DMS153 (cell line): ENCODE data around the gene PLA2G2F.

Experiments
- DNase-seq: peaks from one replicate; lab custom pipeline; 2025; lab: John Stamatoyannopoulos, UW

Gene PLA2G2F

GRCh38 chr1:20168564-20169491 lies 29.7 kb downstream of the PLA2G2F start:
- no peak for DNase-seq

GRCh38 chr1:20169932-20170331 lies 30.8 kb downstream of the PLA2G2F start:
- no peak for DNase-seq

- DNase-seq: no peak
Observed at GRCh38 chr1:20172033-20172590, 33.0 kb downstream of the PLA2G2F start.

DNA sequence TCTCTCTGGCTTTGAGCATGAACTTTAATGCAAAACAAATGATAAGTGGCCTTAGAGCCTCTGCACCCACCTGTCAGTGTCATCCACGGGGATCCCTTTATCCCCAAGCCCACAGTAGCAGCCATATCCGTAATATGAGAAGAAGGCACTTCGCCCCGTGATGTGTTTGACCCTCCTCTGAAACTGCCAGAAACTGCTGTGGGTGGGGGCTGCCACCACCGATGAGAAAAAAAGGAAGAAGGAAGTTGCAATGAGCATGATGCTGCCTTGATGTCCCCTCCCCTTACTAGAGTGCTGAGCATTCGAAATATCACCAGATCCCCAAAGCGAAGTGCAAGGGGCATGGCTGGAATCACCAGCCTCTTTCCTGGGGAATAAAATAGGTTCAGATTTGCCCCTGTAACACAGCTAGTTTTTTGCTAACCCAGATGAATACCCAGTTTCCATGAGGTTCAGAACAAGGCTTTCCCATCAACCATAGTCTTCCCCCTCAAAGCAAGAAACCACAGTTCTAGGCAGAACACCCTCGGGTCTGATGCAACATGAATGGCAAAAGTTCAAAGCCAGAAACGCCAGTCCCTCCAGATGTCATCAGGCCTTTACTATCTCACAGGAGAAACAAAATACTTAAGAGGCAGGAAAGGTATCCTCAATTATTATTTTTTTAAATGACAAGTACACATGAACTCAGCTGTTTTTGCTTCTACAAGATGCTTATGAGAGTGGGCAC lies 36.0 kb downstream of the PLA2G2F start:
- no peak for DNase-seq

GRCh38 chr1:20178634-20179370 lies 39.7 kb downstream of the PLA2G2F start:
- DNase-seq: no peak

DNA sequence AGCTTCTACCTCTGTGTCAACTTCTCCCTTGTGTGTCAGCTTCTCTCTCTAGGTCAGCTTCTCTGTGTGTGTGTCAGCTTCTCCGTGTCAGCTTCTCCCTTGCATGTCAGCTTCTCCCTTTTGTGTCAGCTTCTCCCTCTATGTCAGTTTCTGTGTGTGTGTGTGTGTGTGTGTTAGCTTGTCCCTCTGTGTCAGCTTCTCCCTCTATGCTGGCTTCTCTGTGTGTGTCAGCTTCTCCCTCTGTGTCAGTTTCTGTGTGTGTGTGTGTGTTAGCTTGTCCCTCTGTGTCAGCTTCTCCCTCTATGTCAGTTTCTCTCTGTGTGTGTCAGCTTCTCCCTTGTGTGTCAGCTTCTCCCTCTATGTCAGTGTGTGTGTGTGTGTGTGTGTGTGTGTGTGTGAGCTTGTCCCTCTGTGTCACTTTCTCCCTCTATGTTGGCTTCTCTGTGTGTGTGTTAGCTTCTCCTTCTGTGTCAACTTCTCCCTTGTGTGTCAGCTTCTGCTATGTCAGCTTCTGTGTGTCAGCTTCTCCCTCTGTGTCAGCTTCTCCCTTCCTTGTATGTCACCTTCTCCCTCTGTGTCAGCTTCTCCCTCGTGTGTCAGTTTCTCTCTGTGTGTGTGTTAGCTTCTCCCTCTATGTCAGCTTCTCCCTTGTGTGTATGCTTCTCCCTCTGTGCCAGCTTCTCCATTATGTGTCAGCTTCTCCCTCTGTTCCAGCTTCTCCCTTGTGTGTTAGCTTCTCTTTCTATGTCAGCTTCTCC lies 40.4 kb downstream of the PLA2G2F start:
- no peak for DNase-seq

DNA sequence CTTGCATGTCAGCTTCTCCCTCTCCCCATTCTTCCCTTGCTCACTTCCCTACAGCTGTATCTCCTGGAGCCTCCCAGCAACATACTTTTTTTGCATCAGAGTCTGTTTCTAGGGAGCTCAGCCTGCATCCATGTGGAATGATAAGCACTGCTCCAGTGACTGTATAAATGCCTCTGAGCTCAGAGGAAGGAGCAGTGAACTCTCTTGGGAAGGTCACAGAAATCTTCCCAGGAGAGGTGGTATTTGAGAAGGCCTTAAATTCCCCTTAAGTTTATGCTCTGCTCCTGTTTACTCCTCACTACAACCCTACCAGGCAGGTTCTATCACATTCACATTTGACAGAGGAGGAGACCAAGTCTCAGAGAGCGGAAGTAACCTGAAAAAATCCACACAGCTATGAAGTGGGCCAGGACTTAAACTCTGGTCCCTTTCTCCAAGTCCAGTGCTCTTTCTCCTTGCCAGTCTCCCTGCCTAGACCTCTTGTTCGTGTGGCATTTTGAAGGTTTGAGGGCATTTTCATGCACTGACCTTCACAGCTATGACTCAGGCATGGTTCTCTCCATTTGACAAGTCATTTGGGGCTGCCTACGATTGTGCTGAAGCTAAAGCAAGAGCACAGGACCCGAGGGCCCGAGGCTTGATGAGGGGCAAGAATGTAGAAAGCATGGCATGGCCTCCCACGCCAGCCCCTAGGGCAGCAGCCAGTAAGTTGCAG lies 41.2 kb downstream of the PLA2G2F start:
- no peak for DNase-seq

DNA sequence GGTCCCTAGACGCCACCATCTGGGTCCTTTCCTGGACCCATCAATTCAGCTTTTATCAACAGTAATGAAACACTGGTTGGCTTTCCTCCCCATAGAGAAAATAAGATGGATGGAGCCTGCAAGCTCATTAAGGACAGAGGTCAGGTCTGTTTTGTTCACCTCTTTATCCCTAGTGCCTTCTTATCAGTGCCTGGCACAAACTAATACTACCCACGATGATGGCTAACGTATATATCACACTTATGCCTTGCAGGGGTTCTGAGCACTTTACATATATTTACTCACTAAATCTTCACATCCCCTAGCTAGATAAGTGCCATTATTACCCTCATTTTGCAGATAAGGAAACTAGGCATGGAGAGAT lies 41.7 kb downstream of the PLA2G2F start:
- DNase-seq: no peak

DNA sequence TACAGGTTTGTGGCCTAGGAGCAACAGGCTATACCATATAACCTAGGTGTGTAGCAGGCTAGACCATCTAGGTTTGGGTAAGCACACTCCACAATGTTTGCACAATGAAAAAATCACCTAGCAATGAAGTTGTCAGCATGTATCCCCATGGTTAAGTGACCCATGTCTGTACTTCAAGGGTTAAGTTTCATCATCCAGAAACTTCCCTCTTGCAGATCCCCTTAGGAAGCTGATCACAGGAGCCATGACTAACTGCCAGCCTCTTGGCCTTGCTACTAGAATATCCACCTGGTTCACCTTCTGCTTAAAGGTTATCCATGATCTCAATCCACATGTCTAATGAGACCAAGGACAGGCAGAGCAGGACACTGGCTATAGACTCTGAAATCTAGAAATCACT lies 43.3 kb downstream of the PLA2G2F start:
- DNase-seq: no peak

- DNase-seq: no peak
Observed at GRCh38 chr1:20183035-20183434, 43.9 kb downstream of the PLA2G2F start.

- peak; percentile 65 for DNase-seq
Observed at GRCh38 chr1:20183616-20184271, 44.6 kb downstream of the PLA2G2F start.

GRCh38 chr1:20184481-20184900 lies 45.4 kb downstream of the PLA2G2F start:
- DNase-seq: peak; percentile 13

- DNase-seq: no peak
Observed at GRCh38 chr1:20184997-20185833, 46.1 kb downstream of the PLA2G2F start.

DNA sequence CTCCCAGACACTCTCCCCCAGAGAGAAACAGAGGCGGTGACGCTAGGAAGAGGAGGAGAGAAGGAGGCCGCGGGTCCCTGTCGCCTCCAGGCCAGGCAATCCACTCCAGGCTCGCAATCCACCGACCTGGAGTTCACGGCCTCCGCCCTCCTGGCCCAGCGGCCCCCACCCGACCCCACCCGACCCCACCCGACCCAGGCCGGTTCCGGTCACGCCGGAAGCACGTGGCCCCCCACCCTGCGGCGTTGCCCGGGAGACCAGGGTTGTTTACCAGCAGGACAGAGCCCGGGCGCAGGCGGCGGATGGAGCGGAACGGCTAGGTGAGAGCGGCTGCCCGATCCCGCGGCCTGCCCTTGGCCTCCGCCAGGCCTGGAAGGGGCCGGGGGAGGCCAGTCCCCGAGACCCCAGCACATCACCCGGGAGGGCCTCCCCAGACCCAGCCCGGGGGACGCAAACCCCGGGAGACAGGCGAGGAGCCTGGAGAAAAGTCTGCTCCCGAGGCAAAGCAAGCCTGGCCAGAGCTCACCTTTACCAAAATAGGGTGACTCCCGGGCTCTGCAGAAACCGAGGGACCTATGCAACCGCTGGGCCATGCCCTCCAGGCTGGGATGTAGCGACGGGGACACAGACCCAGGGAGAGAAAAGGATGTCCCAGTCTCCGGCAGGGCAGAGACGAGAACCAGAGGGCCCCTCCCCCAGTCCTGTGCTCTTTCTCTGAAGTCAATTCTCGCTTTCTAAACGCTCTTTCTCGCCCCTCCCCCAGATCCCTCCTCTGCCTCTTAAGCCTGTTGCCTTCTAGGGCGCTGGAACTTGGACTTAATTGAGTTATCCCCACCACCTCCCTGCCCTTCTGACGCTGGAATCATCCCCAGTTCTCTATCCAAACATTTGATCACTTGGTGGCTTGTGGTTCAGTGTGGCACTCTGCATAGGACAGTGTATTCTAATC lies 47.0 kb downstream of the PLA2G2F start, which contains the start of the genes PLA2G2C and UBXN10:
Gene PLA2G2C (minus strand): TSS at position 685 of the 949 bp plus-strand sequence. CDS start 9,155 bp downstream, outside the sequence.
Gene UBXN10 (plus strand): TSS at position 263 of the 949 bp plus-strand sequence. CDS start 4,466 bp downstream, outside the sequence.
- DNase-seq: peak; percentile 27

DNA sequence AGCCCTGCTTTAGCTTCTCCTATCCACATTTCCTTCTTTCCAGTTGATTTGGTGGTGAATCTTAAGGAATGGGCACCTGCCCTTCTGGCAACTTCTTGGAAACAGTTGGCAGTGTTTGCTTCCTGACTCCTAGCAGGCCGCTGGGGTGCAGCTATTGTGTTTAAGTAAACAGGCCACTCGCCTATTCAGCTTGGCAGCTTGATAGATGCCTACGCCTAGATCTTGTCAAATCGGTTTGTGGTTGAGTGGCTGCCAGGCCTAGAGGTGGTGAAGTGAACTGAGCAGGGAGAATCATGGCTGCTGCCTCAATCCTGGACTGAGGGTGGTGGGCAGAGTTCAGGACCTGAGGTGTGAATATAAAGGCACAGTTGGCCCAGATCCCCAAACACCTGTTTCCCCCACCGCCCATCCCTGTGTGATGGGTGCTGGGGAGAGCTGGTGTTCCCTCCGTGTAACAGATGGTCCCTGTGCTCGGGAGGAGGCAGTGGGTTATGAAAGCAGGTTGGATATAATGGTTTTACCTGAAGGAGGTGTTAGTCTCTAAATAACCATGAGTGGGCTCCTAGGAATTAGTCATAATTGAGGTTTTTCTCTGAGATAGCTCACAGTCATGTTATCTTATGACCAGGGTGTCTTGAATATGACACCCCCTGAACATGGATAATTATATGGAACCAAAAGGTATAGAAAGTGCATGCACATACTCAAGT lies 48.1 kb downstream of the PLA2G2F start:
- DNase-seq: peak; percentile 85

GRCh38 chr1:20187813-20188454 lies 48.8 kb downstream of the PLA2G2F start:
- DNase-seq: no peak

DNA sequence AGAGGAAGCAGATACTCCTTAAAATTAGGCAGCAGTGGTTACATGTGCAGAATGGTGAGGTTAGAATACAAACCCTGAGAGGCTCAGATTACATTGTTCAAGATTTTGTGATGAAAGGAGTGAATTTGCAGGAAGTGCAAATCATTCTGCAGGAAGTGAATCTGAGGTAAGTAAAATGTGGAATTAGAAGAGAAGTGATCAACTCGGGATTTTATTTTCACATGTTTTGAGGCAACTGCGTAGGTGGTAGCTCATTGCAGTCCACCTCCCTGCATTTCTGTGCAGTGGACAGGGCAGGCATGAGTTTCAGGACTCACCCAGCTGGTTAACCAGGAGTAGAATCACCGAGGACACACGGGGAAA lies 49.3 kb downstream of the PLA2G2F start:
- no peak for DNase-seq
